Epithelial cell of proximal tubule (primary cell): Measurements from ENCODE around the gene FBXL7. TPM values are rescaled to one million over a fixed set of nuclear protein-coding genes. Genes with fewer than 3 reads are reported as not detected.

Experiments
- DNase-seq: peaks from one replicate; pipeline ENCODE4 v3.0.0-alpha.2; 2011; ENCODE audit warnings: low read depth
- H3K4me3 ChIP-seq: 2 replicates; pipeline ENCODE4 v1.5.1; 2011; ENCODE audit warnings: low read depth, mild to moderate bottlenecking, low read length
- CTCF ChIP-seq: conservative IDR thresholded peaks from 2 replicates; pipeline ENCODE4 v1.5.1; 2012; ENCODE audit warnings: low read depth, mild to moderate bottlenecking, low read length
- total RNA-seq: library from RNA; depleted of rRNA; stranded (reverse); fragments of >200 nt; gene quantifications from 2 replicates; pipeline ENCODE4 v1.2.3, GENCODE V29; 2015

The FBXL7 gene
- total RNA-seq, 1 donor from 2014 or later = 5.6 TPM

DNA sequence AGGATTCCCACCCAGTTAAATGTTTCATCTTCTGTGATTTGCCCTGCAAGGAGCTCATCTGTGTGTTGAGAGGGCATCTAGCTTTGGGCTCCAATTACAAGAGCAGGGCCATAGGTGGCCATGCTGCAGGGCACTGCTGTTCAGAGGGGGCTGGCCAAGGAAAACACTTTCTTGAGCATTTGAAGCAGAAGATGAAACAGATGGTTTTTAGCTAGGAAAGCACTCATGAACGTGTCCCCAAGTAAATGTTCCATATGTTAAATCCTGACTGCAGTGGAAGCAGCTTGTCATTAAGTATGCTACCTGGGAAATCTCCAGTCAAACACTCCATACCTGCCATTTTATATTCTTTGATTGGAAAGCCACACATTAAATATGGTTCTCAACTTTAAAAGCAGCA, 176.6 kb downstream of the FBXL7 start:
- no peak for TF ChIP-seq CTCF
- no peak for DNase-seq
- no peak overlapping the region for H3K4me3 ChIP-seq

DNA sequence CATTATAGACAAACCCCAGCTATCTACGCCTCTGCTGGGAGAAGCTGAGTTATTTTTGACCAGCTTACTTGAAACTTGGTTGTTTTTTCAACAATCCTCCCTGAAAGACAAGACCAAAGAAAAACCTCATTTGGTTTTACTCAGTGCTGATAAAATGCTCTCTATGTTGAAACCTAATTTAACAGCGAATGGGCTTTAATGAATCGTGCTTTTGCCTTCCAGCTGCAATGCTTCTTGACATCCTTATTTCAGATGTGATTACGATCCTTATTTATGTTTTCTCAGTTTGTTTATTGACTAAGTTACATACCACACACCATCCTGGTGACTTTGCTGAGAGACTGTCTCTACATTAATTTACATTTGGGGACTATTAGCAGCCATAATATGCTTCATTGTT, 179.2 kb downstream of the FBXL7 start:
- no peak overlapping the region for H3K4me3 ChIP-seq
- TF ChIP-seq CTCF = no peak
- DNase-seq = no peak

- no peak overlapping the region for H3K4me3 ChIP-seq
- DNase-seq = no peak
- TF ChIP-seq CTCF = no peak
Observed at GRCh38 chr5:15680455-15680854, 180.5 kb downstream of the FBXL7 start.

- no peak overlapping the region for H3K4me3 ChIP-seq
- DNase-seq = no peak
- TF ChIP-seq CTCF = no peak
Observed at GRCh38 chr5:15682122-15682521, 182.1 kb downstream of the FBXL7 start.

DNA sequence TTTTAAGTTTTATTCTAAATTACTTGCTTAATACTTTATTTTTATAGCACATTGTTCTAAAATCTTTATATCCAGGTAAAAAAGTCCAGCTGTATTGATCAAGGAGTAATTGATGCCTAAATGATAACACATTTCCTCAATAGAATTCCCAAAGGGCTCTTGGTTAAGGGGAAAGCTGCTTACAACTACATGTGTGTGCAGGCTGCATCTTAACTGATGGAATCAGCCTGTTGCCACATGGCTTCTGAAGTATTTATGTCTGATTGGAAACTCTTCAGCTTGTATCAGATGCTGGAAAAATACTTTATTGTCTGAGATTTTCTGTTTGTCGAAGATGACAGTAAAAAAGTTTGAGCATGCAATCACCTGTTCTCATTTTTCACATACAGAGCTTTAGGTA, 182.6 kb downstream of the FBXL7 start:
- no peak for DNase-seq
- no peak overlapping the region for H3K4me3 ChIP-seq
- no peak for TF ChIP-seq CTCF

DNA sequence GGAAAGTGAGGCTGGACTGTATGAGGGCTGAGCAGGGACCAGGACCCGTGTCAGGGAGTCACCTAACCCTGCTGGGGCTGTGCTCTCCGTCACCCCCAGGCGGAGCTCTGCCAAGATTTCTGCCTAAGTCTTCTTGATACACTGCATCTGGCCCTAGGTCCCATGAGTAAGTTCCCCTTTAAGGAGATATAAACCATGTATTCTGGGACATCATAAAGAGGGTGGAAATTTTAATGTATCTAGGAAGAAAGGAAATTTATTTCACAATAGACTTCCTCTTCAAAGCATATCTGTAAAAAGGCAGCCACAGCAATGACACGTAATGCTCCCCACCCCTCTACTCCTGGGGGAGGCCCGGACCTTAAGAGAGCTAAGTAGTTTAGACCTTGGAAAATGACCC, 183.4 kb downstream of the FBXL7 start:
- TF ChIP-seq CTCF = peak; percentile 15
- DNase-seq = no peak
- H3K4me3 ChIP-seq = no peak overlapping the region

GRCh38 chr5:15687401-15687800, 187.4 kb downstream of the FBXL7 start:
- TF ChIP-seq CTCF = no peak
- DNase-seq = no peak
- H3K4me3 ChIP-seq = no peak overlapping the region
